ENCODE data around the gene SIK3. TPM values are rescaled to one million over a fixed set of nuclear protein-coding genes. Genes with fewer than 3 reads are reported as not detected.

Gene SIK3
- total RNA-seq, 2 donors from 2014 or later, result 26.2 to 77.6 TPM

DNA sequence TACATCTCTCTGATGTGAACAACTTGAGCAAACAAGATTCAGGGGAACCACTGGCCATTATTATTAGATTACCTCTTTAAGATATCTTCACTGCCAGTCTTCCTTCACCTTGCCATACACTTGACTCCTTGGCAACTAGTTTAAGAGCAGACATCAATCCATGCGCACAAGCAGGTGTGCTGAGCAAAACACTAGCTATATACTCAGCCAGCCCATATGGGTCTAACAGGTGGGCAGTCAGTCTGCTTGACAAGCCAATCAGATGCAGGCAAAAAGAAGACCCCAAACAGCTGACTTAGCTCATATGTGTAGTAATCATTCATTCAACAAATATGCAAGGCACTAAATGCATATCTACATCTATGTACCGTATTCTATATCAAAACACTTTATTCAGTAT, 101.2 kb downstream of the SIK3 start:
- H3K27ac ChIP-seq, result no peak overlapping the region
- H3K4me3 ChIP-seq, result no peak overlapping the region
- no peak for DNase-seq (ENCODE audit: low spot score)
- H3K4me1 ChIP-seq (replicated peaks), result no peaks in the 10 kb centered on the region
- TF ChIP-seq POLR2A (IDR thresholded peaks at IDR 0.05) (no peak), POLR2AphosphoS5 (IDR thresholded peaks at IDR 0.05) (no peak)
- TF ChIP-seq, protein P1, sequence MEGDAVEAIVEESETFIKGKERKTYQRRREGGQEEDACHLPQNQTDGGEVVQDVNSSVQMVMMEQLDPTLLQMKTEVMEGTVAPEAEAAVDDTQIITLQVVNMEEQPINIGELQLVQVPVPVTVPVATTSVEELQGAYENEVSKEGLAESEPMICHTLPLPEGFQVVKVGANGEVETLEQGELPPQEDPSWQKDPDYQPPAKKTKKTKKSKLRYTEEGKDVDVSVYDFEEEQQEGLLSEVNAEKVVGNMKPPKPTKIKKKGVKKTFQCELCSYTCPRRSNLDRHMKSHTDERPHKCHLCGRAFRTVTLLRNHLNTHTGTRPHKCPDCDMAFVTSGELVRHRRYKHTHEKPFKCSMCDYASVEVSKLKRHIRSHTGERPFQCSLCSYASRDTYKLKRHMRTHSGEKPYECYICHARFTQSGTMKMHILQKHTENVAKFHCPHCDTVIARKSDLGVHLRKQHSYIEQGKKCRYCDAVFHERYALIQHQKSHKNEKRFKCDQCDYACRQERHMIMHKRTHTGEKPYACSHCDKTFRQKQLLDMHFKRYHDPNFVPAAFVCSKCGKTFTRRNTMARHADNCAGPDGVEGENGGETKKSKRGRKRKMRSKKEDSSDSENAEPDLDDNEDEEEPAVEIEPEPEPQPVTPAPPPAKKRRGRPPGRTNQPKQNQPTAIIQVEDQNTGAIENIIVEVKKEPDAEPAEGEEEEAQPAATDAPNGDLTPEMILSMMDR (IDR thresholded peaks at IDR 0.05), result no peak
- H3K9me3 ChIP-seq, result no peaks in the 10 kb centered on the region
- no peaks in the 10 kb centered on the region for H3K27me3 ChIP-seq (replicated peaks; ENCODE audit: insufficient read depth)
- intact Hi-C loops (cut with DNase I), result no loop called here
- no peaks in the 10 kb centered on the region for H3K36me3 ChIP-seq
- WGBS, result 99% methylated on average over 2 of the region's 2 CpGs

DNA sequence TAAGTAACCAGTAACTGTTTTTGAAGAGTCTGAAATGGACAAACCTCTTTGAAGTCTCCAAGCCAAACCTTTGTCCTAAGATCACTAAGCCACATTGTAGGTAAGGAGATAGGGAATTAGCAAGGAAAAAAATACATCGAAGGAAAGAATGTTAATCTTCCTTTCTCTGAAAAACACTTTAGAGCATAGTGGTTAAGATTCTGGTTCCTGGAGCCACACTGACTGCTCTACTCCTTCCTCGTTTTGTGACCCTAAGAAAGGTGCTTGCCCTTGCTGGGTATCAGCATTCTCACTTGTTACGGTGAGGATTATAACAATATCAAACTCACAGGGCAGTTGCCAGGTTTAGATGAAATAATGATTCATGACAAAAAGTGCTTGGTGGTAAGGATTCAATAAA, 104.0 kb downstream of the SIK3 start:
- no peaks in the 10 kb centered on the region for H3K4me1 ChIP-seq (replicated peaks)
- DNase-seq (ENCODE audit: low spot score), result no peak
- TF ChIP-seq POLR2AphosphoS5 (IDR thresholded peaks at IDR 0.05) (no peak), POLR2A (IDR thresholded peaks at IDR 0.05) (no peak)
- TF ChIP-seq, protein P1 (IDR thresholded peaks at IDR 0.05), result no peak
- 73% methylated on average over 3 of the region's 3 CpGs for WGBS
- intact Hi-C loops (cut with DNase I), result no loop called here
- no peaks in the 10 kb centered on the region for H3K27me3 ChIP-seq (replicated peaks; ENCODE audit: insufficient read depth)
- H3K27ac ChIP-seq, result no peak overlapping the region
- no peaks in the 10 kb centered on the region for H3K36me3 ChIP-seq
- no peak overlapping the region for H3K4me3 ChIP-seq
- no peaks in the 10 kb centered on the region for H3K9me3 ChIP-seq

DNA sequence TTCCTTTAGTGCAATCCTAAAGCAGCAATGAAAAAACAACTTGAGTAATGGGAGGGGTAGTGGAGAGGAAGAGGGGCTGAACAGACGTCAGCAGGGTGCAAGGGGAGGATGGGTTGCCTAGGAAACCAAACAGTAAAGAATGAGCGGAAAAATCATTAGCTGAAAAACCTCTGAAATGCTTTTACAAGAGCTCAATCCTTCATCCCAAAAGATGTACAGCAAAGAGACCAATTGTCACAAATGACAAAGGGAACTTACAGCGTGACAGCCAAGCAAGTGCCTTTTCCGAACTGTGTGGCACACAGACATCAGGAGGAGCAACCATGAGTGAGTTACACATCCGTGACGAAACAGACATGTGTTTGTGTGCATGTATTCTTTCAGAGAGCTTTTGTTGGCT, 104.6 kb downstream of the SIK3 start:
- H3K27ac ChIP-seq, result no peak overlapping the region
- no peak overlapping the region for H3K4me3 ChIP-seq
- no peak for TF ChIP-seq POLR2A (IDR thresholded peaks at IDR 0.05)
- TF ChIP-seq, protein P1 (IDR thresholded peaks at IDR 0.05), result no peak
- TF ChIP-seq POLR2AphosphoS5 (IDR thresholded peaks at IDR 0.05), result no peak
- 82% methylated on average over 6 of the region's 6 CpGs for WGBS
- intact Hi-C loops (cut with DNase I), result no loop called here
- no peaks in the 10 kb centered on the region for H3K36me3 ChIP-seq
- no peak for DNase-seq (ENCODE audit: low spot score)
- no peaks in the 10 kb centered on the region for H3K27me3 ChIP-seq (replicated peaks; ENCODE audit: insufficient read depth)
- H3K9me3 ChIP-seq, result no peaks in the 10 kb centered on the region
- H3K4me1 ChIP-seq (replicated peaks), result no peaks in the 10 kb centered on the region

DNA sequence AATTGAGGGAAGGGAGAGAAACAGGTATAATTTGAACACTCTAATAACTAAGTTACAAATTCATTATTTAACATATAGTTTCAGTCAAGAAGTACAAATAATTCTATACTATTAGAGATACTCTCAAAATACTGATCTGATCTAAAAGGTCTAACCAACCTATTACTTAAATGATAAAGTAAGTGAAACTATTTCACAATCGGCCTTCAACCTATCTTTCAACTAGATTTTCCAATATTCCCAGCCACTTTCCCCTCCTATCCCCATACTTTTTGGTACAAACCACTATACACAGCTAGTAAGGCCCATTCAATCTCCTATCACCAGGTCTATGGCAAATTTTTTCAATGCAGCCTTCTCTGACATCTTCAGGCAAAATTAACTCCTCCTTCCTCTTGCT, 106.7 kb downstream of the SIK3 start:
- DNase-seq (ENCODE audit: low spot score), result no peak
- Histone ChIP-seq H3K27me3 (replicated peaks; ENCODE audit: insufficient read depth) (no peaks in the 10 kb centered on the region), H3K36me3 (no peaks in the 10 kb centered on the region), H3K27ac (no peak overlapping the region), H3K9me3 (no peaks in the 10 kb centered on the region), H3K4me1 (replicated peaks) (no peaks in the 10 kb centered on the region), H3K4me3 (no peak overlapping the region)
- TF ChIP-seq POLR2AphosphoS5 (IDR thresholded peaks at IDR 0.05), result no peak
- TF ChIP-seq, protein P1 (IDR thresholded peaks at IDR 0.05), result no peak
- no peak for TF ChIP-seq POLR2A (IDR thresholded peaks at IDR 0.05)
- WGBS, result 98% methylated on average over 1 of the region's 1 CpG
- intact Hi-C loops (cut with DNase I), result no loop called here

DNA sequence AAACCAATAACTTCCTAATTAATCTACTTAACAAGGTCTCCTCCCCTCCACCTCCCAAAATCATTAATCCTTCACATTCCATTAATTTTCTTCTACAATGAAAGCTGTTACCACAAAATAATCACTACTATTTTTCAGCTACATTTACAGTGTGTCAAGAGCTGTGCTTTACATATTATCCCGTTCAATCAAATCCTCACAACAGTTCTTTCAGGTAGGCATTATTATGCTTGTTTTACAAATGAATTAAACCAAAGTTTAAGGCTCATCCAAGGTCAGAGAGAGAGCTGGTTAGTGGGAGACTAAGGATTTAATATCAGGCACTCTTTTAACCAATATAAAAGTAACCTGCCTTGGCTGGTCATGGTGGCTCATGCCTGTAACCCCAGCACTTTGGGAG, 107.4 kb downstream of the SIK3 start:
- DNase-seq (ENCODE audit: low spot score), result no peak
- no peaks in the 10 kb centered on the region for H3K9me3 ChIP-seq
- WGBS, result 100% methylated on average over 1 of the region's 1 CpG
- intact Hi-C loops (cut with DNase I), result no loop called here
- H3K4me3 ChIP-seq, result no peak overlapping the region
- no peaks in the 10 kb centered on the region for H3K27me3 ChIP-seq (replicated peaks; ENCODE audit: insufficient read depth)
- TF ChIP-seq POLR2A (IDR thresholded peaks at IDR 0.05), result no peak
- no peak for TF ChIP-seq POLR2AphosphoS5 (IDR thresholded peaks at IDR 0.05)
- H3K4me1 ChIP-seq (replicated peaks), result no peaks in the 10 kb centered on the region
- H3K36me3 ChIP-seq, result no peaks in the 10 kb centered on the region
- H3K27ac ChIP-seq, result no peak overlapping the region

Data from prostate gland (tissue), 2 donors.